Measurements from ENCODE around the gene NHERF1. TPM values are rescaled to one million over a fixed set of nuclear protein-coding genes. Genes with fewer than 3 reads are reported as not detected.

NHERF1 gene
- total and polyA plus RNA-seq, 2 of the 13 experiments (the other 11 are each of a cell fraction or from before 2014, with no cell fraction given) = 169 to 269 TPM

DNA sequence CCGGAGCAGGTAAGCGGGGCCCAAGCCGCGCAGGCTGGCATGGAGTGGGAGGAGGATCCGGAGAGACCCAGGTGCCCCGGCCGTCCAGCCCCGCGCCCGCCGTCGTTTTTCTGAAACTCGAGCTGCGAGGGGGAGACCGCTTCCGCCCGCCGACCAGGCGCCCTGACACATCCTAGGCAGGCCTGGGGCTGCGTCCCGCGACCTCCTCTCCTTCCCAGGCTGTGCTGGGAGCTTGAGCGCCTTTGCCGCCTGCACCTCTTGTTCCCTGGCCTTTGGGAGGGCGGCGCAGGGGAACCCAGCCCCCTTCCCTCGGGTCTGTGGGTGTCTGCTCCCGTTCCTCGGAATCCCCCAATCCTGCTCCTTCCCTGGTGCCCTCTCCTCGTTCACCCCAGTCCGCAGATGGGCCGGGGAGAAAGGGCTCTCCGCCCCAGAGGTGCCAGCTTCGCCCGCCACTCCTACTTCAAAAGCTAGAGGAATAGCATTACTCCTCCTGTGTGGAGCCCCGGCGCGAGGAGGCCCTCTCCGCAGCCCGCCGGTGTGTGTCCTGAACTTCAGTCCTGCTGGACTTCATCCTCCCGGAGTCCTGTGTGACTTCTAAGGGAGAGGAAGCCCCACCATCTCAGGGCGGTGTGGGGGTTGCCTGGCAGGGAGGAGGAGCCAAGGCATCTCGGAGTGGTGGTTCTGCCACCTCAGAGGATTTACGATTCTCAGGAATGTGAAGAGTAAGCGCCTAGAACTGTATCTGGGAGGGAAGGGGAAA is 1.0 kb downstream of the NHERF1 start (continued):
- peak; percentile 25; the same call in 1 of the 2 replicates for TF ChIP-seq ZNF839 (CRISPR knock-in tag; IDR thresholded peaks at IDR 0.05; ENCODE audit: borderline replicate concordance)
- peak; percentile 42; the same call in 1 of the 2 replicates for TF ChIP-seq PAX8 (CRISPR knock-in tag; IDR thresholded peaks at IDR 0.05; ENCODE audit: borderline replicate concordance)
- 0 out of 2 replicates have a peak, but pooled peaks have one; percentile 5 for TF ChIP-seq ZNF552 (CRISPR knock-in tag; IDR thresholded peaks at IDR 0.05; ENCODE audit: borderline replicate concordance)
- TF ChIP-seq ZNF230 (CRISPR knock-in tag; IDR thresholded peaks at IDR 0.05) = peak; percentile 58; the same call in 1 of the 2 replicates
- TF ChIP-seq, protein P1, sequence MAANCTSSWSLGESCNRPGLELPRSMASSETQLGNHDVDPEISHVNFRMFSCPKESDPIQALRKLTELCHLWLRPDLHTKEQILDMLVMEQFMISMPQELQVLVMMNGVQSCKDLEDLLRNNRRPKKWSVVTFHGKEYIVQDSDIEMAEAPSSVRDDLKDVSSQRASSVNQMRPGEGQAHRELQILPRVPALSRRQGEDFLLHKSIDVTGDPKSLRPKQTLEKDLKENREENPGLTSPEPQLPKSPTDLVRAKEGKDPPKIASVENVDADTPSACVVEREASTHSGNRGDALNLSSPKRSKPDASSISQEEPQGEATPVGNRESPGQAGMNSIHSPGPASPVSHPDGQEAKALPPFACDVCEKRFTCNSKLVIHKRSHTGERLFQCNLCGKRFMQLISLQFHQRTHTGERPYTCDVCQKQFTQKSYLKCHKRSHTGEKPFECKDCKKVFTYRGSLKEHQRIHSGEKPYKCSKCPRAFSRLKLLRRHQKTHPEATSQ (CRISPR knock-in tag; IDR thresholded peaks at IDR 0.05; ENCODE audit: borderline replicate concordance) = no peak
- peak; percentile 61; the same call in 1 of the 2 replicates for TF ChIP-seq ZSCAN29 (CRISPR knock-in tag; conservative IDR thresholded peaks at IDR 0.05)
- no peak for TF ChIP-seq ONECUT2 (CRISPR knock-in tag; IDR thresholded peaks at IDR 0.05)
- no peak for TF ChIP-seq IRF2 (CRISPR knock-in tag; IDR thresholded peaks at IDR 0.05)
- TF ChIP-seq ZNF670 (CRISPR knock-in tag; IDR thresholded peaks at IDR 0.05; ENCODE audit: borderline replicate concordance) = 0 out of 2 replicates have a peak, but pooled peaks have one; percentile 5

DNA sequence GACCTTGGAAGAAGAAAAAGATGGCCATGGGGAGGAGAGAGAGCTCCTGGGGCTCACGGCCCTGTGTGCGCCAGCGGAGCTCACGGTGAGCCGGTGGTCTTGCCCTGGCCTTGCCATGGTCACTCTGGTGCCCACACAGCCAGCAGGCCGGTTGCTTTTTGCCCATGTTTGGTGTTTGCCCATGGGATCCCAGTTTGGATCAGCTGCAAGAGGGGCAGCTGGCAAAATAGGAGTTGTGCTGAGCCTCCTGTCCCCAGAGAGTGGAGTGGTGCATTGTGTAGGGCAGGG is 1.6 kb downstream of the NHERF1 start:
- H3K27me3 ChIP-seq (ENCODE audit: control insufficient read depth in 1 of 2, insufficient read depth in 2 of 2, low read length in 2 of 2) = no peaks in the 10 kb centered on the region; a peak in 1 of 5 replicates
- no peak for ATAC-seq
- 3% methylated on average over 6 of the region's 6 CpGs for WGBS (ENCODE audit: low lambda C conversion rate)
- H3K79me2 ChIP-seq (ENCODE audit: insufficient read depth, low read length) = peaks cover 66% of the 10 kb centered on the region
- H3K9me3 ChIP-seq (ENCODE audit: low read length) = no peaks in the 10 kb centered on the region
- no peak for FAIRE-seq
- BruUV-seq (replicated peaks) = TSS peak; percentile 83
- ChIA-PET CTCF (ENCODE audit: low intra/inter-chr PET ratio, low total read pairs) (interaction anchor here (1.6 to 9.0 kb wide), 2 partner anchors 22 to 31 kb away, joined by 8 to 219 read pairs; partner anchors contain the start of gene NAT9), POLR2A (interaction anchor here (1.0 to 21.5 kb wide), 16 partner anchors 9 to 1030 kb away, joined by 3 to 1459 read pairs (median 4); partner anchors contain the start of genes FDXR, NAT9 and RAB37)
- H3K4me2 ChIP-seq (ENCODE audit: low read depth, low read length) = peak overlapping the region; percentile 97
- H3K4me1 ChIP-seq (ENCODE audit: insufficient read depth, low read length) = peaks cover 74% of the 10 kb centered on the region
- no peak overlapping the region for H2AFZ ChIP-seq (ENCODE audit: low read length)
- peaks cover 19% of the 10 kb centered on the region for H4K20me1 ChIP-seq (ENCODE audit: insufficient read depth, low read length)
- peaks cover 3 to 22% of the 10 kb centered on the region in 2 experiments for H3K36me3 ChIP-seq (replicated peaks in 1 of 2; ENCODE audit: control insufficient read depth in 1 of 2, insufficient read depth in 2 of 2, low read length in 2 of 2)
- peak overlapping the region; percentile 94 for H3K9ac ChIP-seq (ENCODE audit: insufficient read depth, low read depth, low read length)
- peak overlapping the region; percentile 96 for H3K27ac ChIP-seq (ENCODE audit: extremely low read length, insufficient read depth, low read length)
- no peak for DNase-seq (ENCODE audit: low spot score)
- intact Hi-C loops (cut with micrococcal nuclease; ENCODE audit: unreplicated experiment) = loop anchor here (1.0 kb wide), 1 partner anchor 10 kb away; no protein-coding TSS in a partner anchor
- in situ Hi-C loops (cut with HindIII; ENCODE audit: extremely low pct_ligation_motif_present, low pct_unique_long_range_greater_than_20kb) = loop anchor here (10.0 kb wide), 1 partner anchor 315 kb away; the partner anchor contains the start of gene GPRC5C
- H3K4me3 ChIP-seq (replicated peaks in 1 of 3; ENCODE audit: insufficient read depth in 1 of 3, low read depth in 2 of 3, low read length in 3 of 3) = peak overlapping the region; percentile 95 to 99 (median 99)
- TF ChIP-seq, protein P2, sequence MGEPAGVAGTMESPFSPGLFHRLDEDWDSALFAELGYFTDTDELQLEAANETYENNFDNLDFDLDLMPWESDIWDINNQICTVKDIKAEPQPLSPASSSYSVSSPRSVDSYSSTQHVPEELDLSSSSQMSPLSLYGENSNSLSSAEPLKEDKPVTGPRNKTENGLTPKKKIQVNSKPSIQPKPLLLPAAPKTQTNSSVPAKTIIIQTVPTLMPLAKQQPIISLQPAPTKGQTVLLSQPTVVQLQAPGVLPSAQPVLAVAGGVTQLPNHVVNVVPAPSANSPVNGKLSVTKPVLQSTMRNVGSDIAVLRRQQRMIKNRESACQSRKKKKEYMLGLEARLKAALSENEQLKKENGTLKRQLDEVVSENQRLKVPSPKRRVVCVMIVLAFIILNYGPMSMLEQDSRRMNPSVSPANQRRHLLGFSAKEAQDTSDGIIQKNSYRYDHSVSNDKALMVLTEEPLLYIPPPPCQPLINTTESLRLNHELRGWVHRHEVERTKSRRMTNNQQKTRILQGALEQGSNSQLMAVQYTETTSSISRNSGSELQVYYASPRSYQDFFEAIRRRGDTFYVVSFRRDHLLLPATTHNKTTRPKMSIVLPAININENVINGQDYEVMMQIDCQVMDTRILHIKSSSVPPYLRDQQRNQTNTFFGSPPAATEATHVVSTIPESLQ (CRISPR knock-in tag; conservative IDR thresholded peaks at IDR 0.05) = 0 out of 2 replicates have a peak, but pooled peaks have one; percentile 0
- TF ChIP-seq, protein P3, sequence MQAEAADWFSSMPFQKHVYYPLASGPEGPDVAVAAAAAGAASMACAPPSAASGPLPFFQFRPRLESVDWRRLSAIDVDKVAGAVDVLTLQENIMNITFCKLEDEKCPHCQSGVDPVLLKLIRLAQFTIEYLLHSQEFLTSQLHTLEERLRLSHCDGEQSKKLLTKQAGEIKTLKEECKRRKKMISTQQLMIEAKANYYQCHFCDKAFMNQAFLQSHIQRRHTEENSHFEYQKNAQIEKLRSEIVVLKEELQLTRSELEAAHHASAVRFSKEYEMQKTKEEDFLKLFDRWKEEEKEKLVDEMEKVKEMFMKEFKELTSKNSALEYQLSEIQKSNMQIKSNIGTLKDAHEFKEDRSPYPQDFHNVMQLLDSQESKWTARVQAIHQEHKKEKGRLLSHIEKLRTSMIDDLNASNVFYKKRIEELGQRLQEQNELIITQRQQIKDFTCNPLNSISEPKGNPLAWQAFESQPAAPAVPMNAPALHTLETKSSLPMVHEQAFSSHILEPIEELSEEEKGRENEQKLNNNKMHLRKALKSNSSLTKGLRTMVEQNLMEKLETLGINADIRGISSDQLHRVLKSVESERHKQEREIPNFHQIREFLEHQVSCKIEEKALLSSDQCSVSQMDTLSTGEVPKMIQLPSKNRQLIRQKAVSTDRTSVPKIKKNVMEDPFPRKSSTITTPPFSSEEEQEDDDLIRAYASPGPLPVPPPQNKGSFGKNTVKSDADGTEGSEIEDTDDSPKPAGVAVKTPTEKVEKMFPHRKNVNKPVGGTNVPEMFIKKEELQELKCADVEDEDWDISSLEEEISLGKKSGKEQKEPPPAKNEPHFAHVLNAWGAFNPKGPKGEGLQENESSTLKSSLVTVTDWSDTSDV (CRISPR knock-in tag; IDR thresholded peaks at IDR 0.05) = peak; percentile 93
- no peak; the same call in 1 of the 2 replicates for TF ChIP-seq ZNF816 (CRISPR knock-in tag; IDR thresholded peaks at IDR 0.05; ENCODE audit: borderline replicate concordance)
- no peak for TF ChIP-seq KLF6 (CRISPR knock-in tag; IDR thresholded peaks at IDR 0.05)
- TF ChIP-seq ZNF432 (CRISPR knock-in tag; IDR thresholded peaks at IDR 0.05; ENCODE audit: borderline replicate concordance) = no peak
- TF ChIP-seq, protein P4, sequence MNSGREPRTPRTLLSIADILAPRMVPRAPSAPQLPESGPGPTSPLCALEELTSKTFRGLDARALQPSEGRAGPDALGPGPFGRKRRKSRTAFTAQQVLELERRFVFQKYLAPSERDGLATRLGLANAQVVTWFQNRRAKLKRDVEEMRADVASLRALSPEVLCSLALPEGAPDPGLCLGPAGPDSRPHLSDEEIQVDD (CRISPR knock-in tag; IDR thresholded peaks at IDR 0.05; ENCODE audit: borderline replicate concordance) = 0 out of 2 replicates have a peak, but pooled peaks have one; percentile 34
